NCI-H2196 (cell line): ENCODE measurements around the gene TMEM131L.
"Not testable (repeated sequence)": the region's sequence is repeated elsewhere in the genome, so short reads cannot be mapped to it uniquely, and the experiment has no call there.

Experiments used
- DNase-seq: peaks from one replicate; lab custom pipeline; 2025; ENCODE audit not compliant: unreplicated experiment; lab: John Stamatoyannopoulos, UW

TMEM131L gene

DNA sequence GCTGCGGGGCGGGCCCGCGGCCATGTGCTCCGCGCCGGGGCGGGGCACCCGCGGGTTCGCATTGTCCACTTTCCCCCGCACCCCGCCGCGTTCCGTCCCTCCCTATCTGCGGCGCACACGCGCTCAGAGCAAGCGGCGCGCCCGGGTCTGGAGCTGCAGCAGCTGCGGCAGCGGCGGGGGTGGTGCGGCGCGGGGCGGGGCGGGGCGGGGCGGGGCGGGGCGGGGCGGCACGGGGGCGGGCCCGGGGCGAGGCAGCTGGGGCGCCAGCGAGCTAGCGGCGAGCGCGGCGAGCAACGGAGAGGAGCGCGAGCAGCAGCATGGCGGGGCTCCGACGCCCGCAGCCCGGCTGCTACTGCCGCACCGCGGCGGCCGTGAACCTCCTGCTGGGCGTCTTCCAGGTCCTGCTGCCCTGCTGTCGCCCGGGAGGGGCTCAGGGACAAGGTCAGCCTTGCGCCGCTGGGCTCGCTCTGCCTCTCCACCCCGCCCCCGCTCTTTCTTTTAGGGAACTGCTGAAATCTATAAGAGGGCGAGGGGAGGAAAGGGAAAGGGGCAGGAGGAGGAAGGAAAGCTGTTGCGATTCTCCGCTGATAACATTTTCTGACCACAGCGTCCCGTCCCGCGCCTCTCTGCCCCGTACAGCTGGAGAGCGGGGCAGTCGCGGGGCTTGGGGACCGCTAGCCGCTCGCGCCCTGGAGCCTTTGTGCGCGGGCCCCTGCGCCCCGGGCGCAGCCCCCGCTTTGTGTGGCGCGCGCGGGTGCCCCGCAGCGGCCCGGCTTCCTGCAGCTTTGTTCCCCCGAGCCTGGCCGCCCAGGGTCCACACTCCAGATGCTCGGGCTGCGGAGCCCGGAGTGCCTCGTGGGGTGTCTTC is at the start of gene TMEM131L:
TSS of gene TMEM131L (plus strand) at position 280 of the 868 bp plus-strand sequence. CDS start at position 318, 38 bp downstream.
- peak; percentile 39 for DNase-seq

DNA sequence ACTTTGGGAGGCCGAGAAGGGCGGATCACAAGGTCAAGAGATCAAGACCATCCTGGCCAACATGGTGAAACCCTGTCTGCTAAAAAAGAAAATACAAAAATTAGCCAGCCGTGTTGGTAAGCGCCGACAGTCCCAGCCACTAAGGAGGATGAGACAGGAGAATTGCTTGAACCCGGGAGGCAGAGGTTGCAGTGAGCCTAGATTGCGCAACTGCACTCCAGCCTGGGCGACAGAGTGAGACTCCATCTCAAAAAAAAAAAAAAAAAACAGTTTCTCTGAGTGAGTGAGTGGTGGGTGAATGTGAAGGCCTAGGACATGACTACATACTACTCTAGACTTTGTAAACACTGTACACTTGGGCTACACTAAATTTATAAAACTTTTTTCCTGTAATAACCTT is 49.7 kb upstream of the TMEM131L start:
- not testable (repeated sequence) for DNase-seq

DNA sequence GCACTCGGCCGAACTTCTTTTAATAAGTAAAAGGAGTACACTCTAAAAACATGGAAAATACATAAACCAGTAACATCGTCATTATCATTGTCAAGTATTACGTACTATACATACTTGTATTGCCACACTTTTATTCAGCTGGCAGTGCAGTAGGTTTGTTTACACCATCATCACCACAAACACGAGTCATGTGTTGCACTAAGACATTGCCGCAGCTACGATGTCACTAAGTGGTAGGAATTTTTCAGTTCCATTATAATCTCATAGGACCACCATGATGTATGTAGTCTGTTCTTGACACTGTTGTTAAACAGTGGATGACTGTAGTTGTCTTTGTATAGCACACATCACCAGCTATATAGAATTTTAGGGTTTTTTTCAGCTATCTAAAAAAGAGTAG is 48.0 kb upstream of the TMEM131L start:
- no peak for DNase-seq

DNA sequence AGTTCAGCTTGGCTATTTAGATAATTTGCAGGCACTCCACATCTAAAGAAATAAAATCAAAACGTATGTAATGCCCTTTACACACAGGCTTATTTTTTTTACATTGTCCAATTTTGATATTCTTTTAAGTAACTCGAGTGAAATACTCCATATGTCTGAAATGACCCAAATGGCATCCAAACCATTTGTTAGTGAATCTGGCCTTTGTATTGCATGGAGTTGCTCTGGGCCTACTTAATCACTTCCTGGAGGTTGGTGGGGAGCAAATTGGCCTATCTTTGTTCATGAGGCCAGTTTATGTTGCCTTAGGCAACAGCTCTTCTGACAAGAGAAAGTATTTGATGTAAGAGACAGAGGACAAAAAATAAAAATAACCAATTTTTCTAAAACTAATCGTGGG is 47.6 kb upstream of the TMEM131L start:
- no peak for DNase-seq

- no peak for DNase-seq
Observed at GRCh38 chr4:153419029-153419428, 47.1 kb upstream of the TMEM131L start.

DNA sequence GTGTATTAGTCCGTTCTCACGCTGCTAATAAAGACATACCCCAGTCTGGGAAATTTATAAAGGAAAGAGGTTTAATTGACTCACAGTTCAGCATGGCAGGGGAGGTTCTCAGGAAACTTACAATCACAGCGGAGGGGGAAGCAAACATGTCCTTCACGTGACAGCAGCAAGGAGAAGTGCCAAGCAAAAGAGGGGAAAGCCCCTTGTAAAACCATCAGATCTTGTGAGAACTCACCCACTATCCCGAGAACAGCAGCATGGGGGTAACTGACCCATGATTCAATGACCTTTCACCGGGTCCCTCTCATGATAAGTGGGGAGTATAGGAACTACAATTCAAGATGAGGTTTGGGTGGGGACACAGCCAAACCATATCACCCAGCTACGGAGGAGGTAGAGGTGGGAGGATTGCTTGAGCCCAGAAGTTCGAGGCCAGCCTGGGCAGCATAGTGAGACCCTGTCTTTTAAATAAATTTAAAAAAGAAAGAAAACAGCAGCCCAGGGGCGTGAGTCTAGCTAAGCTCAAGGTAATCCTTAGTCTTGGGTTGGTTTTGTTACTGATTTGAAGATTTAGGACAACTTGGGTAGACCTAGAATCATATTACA is 46.4 kb upstream of the TMEM131L start:
- DNase-seq = no peak

DNA sequence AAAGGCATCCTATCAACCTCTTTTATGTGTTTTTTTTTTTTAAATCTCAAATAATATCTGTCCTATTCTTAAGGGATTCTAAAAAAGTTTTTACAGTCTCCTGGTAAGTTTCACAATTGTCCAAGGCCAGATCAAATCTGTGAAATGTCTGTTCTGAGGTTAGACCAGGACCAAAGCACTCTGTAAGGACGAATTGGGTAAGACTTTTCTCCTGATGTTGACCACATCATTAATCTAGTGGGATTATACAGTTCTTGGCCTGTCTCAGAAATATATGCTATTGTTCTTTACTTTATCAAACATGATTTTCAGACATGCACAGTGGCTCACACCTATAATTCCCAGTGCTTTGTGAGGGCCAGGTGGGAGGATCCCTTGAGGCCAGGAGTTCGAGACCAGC is 45.8 kb upstream of the TMEM131L start:
- no peak for DNase-seq

GRCh38 chr4:153421941-153422340 is 44.2 kb upstream of the TMEM131L start:
- DNase-seq = no peak

GRCh38 chr4:153426207-153426885 is 39.8 kb upstream of the TMEM131L start:
- DNase-seq = no peak

DNA sequence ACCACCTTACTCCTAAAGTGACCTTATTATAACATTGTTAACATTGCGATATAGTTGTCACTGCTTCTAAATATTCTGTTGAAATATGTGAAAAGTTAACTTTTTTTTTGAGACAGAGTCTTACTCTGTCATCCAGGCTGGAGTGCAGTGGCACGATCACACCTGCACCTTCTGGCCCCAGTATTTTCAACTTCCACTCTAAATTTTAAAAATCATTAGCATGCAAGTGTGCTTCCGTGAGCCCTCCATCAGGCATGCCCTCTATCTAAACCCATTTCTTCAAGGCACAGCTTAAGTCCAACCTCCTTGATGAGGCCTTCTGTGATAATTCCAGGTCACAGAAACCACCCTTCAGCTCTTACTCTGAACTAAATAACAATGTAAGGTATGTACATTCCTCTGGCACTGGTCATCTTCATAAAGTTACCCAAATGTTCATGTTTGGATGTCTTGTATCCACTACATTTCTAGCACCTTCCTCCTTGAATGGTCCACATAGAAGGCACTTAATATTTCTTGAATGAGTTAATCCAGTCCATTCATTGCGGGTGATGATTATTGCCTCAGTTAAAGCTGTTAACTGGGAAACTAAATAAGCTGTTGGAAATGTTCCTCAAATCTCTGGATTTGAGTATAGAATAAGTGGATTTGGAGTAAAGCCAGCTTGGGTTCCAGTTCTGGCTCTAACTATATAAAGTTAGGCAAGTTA is 38.6 kb upstream of the TMEM131L start:
- DNase-seq = no peak

DNA sequence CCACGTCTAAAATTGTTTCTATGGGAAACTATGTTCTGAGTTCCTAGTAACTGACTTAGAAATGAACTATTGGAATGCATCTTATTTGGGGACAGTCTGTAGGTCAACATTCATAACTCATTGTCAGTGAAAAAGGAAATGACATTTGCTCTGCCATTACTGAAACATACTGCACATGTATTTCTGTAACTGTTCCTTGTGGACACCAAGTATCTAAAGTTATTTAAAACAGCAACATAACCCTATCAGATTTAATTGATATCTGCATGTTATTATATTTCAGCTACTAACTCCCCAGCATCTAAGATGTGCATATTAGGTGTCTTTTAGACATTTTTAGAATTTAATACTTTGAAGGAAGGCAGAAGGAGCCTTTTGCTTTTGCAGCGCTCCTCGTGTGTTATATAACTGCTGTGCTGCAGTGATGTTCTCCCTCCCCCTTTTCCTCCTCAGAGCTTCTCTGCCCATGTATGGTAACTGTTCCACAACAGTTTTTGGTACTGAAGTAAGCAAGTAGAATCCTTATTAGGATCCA is 37.2 kb upstream of the TMEM131L start:
- DNase-seq = no peak

- peak; percentile 16 for DNase-seq
Observed at GRCh38 chr4:153432965-153433753, 33.0 kb upstream of the TMEM131L start.

DNA sequence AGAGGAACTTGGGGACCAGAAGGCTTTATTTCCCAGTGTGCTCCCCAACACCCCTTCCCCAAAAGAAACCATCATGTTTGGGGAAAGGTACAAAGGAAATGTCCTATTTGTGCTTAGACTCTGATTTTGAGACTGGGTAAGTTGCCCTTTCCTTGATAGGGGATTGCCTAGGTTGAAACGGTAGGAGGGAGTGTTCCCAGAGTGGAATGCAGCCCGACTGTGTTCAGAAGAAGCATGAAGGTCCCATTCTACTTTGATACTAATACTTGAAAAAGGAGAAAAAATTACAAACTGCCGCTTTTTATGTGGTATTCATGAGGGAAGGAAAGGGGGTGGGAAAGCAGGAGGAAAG is 32.4 kb upstream of the TMEM131L start:
- no peak for DNase-seq

GRCh38 chr4:153434190-153434589 is 32.0 kb upstream of the TMEM131L start:
- DNase-seq = no peak

GRCh38 chr4:153438916-153439756 is 27.0 kb upstream of the TMEM131L start:
- no peak for DNase-seq

DNA sequence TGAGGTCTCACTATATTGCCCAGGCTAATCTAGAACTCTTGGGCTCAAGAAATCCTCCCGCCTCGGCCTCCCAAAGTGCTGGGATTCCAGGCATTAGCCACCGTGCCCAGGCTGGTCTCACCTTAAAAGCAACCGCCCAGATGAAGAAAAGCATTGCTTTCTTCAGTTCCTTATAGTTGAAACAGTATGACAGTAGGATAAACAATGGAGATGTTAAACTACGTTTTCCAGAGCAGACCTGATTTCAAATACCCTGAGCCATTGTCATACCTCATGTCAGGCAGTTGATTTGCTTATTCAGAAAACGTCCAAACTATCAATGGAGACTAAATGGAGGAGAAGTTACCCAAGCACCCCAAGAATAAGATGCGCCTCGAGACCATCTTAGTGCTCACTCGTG is 26.3 kb upstream of the TMEM131L start:
- DNase-seq = no peak

DNA sequence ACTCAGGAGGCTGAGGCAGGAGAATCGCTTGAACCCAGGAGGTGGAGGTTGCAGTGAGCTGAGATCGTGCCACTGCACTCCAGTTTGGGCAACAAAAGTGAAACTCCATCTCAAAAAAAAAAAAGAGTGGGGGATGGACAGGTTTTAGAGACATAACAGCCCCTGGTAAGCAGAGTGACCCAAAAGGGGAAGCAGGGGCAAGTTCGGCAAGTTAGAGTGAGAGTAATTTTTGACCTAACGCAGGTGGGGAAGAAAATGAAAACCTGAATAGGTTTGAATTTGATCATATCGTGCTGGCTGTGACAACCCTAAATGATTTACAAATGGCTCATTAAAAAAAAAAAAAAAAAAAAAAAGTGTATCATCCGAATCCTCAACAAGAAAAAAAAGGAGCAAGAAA is 25.7 kb upstream of the TMEM131L start:
- DNase-seq = no peak

- no peak for DNase-seq
Observed at GRCh38 chr4:153447175-153447905, 18.8 kb upstream of the TMEM131L start.
